K562 (cell line): Measurements from ENCODE around the gene TRIM68. TPM values are rescaled to one million over a fixed set of nuclear protein-coding genes. Genes with fewer than 3 reads are reported as not detected.

ENCODE experiments used
- CHD4 ChIP-seq: fragments of 200-600 bp; sonication (generic); IDR thresholded peaks from 3 replicates; pipeline ENCODE4 v1.6.1; 2012; ENCODE audit warnings: low read depth, mild to moderate bottlenecking, mixed read lengths, low read length, inconsistent platforms; ENCODE audit not compliant: insufficient read depth, insufficient replicate concordance, poor library complexity, severe bottlenecking
- CTBP1 ChIP-seq: fragments of 450-650 bp; IDR thresholded peaks from 2 replicates; pipeline ENCODE4 v1.6.1; 2016; ENCODE audit warnings: borderline replicate concordance
- PHF8 ChIP-seq: fragments of 200-600 bp; sonication (generic); IDR thresholded peaks from 2 replicates; pipeline ENCODE4 v1.6.1; 2012; ENCODE audit warnings: mixed run types, mild to moderate bottlenecking, inconsistent platforms, low read length, moderate library complexity, borderline replicate concordance
- ZNF324 ChIP-seq: fragments of 250-450 bp; sonication (Bioruptor Pico); IDR thresholded peaks from 2 replicates; pipeline ENCODE4 v1.4.0; 2020; ENCODE audit warnings: mild to moderate bottlenecking
- polyA plus RNA-seq, 8 experiments: library from polyadenylated mRNA; depleted of rRNA in 4 of 8; stranded (reverse) in 5 of 8; unstranded in 3 of 8; fragments of >200 nt; fragmentation: Nextera tagmentation in 2 of 8; fragmentation: Illumina TruSeq in 1 of 8; extraction: Ambion mirVana in 2 of 8; extraction: Trizol in 1 of 8; gene quantifications; 2 replicates each; pipeline versions ENCODE4 v1.2.1 to v1.2.3, GENCODE V29; 2011 to 2014; ENCODE audit warnings: inconsistent platforms in 1 of 8, missing spikeins in 1 of 8
- total RNA-seq, 7 experiments: library from RNA; depleted of rRNA in 6 of 7; stranded (reverse); fragments of >200 nt in 6 of 7; fragmentation: Illumina TruSeq in 2 of 7; extraction: Trizol in 2 of 7; gene quantifications; 2 replicates each; pipeline versions ENCODE4 v1.2.1 to v1.2.3, GENCODE V29; 2011 to 2021; ENCODE audit warnings: low replicate concordance in 1 of 7
- TF ChIP-seq, protein P1 (sequence below): fragments of 200-600 bp; sonication (generic); IDR thresholded peaks from one replicate; pipeline ENCODE4 v1.6.1; 2012; ENCODE audit warnings: mild to moderate bottlenecking, low read depth, low read length, inconsistent platforms
- TF ChIP-seq, protein P2 (sequence below): fragments of 450-650 bp; IDR thresholded peaks from 2 replicates; pipeline ENCODE4 v1.6.1; 2016; ENCODE audit warnings: low read depth

The TRIM68 gene
- total and polyA plus RNA-seq, 9 of the 15 experiments (the other 6 are each of a cell fraction or from before 2014, with no cell fraction given) = 5.2 to 10.9 (median 7.9) TPM

GRCh38 chr11:4607781-4608666 lies at the start of gene TRIM68 (continued):
- TF ChIP-seq, protein P1, sequence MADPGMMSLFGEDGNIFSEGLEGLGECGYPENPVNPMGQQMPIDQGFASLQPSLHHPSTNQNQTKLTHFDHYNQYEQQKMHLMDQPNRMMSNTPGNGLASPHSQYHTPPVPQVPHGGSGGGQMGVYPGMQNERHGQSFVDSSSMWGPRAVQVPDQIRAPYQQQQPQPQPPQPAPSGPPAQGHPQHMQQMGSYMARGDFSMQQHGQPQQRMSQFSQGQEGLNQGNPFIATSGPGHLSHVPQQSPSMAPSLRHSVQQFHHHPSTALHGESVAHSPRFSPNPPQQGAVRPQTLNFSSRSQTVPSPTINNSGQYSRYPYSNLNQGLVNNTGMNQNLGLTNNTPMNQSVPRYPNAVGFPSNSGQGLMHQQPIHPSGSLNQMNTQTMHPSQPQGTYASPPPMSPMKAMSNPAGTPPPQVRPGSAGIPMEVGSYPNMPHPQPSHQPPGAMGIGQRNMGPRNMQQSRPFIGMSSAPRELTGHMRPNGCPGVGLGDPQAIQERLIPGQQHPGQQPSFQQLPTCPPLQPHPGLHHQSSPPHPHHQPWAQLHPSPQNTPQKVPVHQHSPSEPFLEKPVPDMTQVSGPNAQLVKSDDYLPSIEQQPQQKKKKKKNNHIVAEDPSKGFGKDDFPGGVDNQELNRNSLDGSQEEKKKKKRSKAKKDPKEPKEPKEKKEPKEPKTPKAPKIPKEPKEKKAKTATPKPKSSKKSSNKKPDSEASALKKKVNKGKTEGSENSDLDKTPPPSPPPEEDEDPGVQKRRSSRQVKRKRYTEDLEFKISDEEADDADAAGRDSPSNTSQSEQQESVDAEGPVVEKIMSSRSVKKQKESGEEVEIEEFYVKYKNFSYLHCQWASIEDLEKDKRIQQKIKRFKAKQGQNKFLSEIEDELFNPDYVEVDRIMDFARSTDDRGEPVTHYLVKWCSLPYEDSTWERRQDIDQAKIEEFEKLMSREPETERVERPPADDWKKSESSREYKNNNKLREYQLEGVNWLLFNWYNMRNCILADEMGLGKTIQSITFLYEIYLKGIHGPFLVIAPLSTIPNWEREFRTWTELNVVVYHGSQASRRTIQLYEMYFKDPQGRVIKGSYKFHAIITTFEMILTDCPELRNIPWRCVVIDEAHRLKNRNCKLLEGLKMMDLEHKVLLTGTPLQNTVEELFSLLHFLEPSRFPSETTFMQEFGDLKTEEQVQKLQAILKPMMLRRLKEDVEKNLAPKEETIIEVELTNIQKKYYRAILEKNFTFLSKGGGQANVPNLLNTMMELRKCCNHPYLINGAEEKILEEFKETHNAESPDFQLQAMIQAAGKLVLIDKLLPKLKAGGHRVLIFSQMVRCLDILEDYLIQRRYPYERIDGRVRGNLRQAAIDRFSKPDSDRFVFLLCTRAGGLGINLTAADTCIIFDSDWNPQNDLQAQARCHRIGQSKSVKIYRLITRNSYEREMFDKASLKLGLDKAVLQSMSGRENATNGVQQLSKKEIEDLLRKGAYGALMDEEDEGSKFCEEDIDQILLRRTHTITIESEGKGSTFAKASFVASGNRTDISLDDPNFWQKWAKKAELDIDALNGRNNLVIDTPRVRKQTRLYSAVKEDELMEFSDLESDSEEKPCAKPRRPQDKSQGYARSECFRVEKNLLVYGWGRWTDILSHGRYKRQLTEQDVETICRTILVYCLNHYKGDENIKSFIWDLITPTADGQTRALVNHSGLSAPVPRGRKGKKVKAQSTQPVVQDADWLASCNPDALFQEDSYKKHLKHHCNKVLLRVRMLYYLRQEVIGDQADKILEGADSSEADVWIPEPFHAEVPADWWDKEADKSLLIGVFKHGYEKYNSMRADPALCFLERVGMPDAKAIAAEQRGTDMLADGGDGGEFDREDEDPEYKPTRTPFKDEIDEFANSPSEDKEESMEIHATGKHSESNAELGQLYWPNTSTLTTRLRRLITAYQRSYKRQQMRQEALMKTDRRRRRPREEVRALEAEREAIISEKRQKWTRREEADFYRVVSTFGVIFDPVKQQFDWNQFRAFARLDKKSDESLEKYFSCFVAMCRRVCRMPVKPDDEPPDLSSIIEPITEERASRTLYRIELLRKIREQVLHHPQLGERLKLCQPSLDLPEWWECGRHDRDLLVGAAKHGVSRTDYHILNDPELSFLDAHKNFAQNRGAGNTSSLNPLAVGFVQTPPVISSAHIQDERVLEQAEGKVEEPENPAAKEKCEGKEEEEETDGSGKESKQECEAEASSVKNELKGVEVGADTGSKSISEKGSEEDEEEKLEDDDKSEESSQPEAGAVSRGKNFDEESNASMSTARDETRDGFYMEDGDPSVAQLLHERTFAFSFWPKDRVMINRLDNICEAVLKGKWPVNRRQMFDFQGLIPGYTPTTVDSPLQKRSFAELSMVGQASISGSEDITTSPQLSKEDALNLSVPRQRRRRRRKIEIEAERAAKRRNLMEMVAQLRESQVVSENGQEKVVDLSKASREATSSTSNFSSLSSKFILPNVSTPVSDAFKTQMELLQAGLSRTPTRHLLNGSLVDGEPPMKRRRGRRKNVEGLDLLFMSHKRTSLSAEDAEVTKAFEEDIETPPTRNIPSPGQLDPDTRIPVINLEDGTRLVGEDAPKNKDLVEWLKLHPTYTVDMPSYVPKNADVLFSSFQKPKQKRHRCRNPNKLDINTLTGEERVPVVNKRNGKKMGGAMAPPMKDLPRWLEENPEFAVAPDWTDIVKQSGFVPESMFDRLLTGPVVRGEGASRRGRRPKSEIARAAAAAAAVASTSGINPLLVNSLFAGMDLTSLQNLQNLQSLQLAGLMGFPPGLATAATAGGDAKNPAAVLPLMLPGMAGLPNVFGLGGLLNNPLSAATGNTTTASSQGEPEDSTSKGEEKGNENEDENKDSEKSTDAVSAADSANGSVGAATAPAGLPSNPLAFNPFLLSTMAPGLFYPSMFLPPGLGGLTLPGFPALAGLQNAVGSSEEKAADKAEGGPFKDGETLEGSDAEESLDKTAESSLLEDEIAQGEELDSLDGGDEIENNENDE = no peak
- TF ChIP-seq ZNF324 (no peak), CHD4 (no peak), PHF8 (peak; percentile 92), CTBP1 (0 out of 2 replicates have a peak, but pooled peaks have one; percentile 39)
- TF ChIP-seq, protein P2, sequence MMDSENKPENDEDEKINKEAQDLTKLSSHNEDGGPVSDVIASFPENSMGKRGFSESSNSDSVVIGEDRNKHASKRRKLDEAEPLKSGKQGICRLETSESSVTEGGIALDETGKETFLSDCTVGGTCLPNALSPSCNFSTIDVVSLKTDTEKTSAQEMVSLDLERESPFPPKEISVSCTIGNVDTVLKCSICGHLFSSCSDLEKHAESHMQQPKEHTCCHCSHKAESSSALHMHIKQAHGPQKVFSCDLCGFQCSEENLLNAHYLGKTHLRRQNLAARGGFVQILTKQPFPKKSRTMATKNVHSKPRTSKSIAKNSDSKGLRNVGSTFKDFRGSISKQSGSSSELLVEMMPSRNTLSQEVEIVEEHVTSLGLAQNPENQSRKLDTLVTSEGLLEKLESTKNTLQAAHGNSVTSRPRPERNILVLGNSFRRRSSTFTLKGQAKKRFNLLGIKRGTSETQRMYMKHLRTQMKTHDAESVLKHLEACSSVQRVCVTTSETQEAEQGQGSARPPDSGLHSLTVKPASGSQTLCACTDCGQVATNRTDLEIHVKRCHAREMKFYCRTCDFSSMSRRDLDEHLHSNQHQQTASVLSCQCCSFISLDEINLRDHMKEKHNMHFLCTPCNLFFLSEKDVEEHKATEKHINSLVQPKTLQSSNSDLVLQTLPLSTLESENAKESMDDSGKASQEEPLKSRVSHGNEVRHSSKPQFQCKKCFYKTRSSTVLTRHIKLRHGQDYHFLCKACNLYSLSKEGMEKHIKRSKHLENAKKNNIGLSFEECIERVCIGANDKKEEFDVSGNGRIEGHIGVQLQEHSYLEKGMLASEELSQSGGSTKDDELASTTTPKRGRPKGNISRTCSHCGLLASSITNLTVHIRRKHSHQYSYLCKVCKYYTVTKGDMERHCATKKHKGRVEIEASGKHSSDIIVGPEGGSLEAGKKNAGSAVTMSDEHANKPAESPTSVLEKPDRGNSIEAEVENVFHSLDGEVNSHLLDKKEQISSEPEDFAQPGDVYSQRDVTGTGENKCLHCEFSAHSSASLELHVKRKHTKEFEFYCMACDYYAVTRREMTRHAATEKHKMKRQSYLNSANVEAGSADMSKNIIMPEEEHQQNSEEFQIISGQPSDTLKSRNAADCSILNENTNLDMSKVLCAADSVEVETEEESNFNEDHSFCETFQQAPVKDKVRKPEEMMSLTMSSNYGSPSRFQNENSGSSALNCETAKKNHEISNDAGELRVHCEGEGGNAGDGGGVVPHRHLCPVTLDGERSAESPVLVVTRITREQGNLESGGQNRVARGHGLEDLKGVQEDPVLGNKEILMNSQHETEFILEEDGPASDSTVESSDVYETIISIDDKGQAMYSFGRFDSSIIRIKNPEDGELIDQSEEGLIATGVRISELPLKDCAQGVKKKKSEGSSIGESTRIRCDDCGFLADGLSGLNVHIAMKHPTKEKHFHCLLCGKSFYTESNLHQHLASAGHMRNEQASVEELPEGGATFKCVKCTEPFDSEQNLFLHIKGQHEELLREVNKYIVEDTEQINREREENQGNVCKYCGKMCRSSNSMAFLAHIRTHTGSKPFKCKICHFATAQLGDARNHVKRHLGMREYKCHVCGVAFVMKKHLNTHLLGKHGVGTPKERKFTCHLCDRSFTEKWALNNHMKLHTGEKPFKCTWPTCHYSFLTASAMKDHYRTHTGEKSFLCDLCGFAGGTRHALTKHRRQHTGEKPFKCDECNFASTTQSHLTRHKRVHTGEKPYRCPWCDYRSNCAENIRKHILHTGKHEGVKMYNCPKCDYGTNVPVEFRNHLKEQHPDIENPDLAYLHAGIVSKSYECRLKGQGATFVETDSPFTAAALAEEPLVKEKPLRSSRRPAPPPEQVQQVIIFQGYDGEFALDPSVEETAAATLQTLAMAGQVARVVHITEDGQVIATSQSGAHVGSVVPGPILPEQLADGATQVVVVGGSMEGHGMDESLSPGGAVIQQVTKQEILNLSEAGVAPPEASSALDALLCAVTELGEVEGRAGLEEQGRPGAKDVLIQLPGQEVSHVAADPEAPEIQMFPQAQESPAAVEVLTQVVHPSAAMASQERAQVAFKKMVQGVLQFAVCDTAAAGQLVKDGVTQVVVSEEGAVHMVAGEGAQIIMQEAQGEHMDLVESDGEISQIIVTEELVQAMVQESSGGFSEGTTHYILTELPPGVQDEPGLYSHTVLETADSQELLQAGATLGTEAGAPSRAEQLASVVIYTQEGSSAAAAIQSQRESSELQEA = no peak
